Measurements from ENCODE around the gene AURKAIP1.
"Not testable (repeated sequence)": the region's sequence is repeated elsewhere in the genome, so short reads cannot be mapped to it uniquely, and the experiment has no call there.

The AURKAIP1 gene

DNA sequence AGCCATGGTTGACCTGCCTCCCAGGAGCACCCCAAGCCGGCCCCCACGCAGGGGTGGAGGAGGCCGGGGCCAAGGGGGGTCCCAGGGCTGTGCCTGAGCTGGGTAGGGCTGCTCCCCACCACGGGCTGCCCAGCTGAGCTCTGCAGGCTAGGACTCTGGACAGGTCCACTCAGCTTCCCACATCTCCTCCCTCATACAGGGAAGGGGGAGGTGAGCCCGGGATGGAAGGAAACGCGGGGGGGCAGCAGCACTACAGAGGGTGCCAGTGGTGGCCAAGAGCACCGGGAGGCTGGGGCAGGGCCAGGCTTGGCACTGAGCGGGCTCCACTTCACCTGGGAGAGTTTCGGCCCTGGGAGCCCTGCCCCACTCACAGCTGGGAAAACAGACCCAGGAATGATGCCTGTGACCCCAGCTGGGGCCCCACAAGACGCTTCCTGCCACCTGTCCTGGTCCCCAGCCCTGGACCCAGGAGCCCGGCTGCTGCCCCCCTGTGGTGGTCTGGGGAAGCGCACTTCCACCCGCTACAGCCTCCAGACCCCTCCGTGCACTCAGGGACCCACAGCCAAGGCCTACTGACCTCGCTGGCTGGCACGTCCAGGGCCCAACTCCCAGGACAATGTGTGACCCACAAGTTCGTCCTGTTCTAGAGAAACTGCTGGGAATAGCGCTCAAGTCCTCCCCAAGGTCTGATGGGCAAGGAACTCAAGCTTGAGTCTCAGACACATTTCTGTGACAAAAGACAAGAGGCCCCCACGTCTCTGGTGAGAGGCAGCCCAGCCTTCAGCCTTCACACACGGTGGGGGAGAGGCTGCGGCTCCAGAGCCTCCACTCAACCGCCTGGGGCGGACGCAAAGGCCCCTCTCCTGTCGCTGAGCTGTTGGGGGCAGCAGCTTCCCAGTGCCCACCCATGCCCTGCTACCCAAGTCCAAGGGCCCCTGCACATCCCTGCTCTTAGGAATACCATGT lies 3.0 kb downstream of the AURKAIP1 start:
- Histone ChIP-seq H3F3A (ENCODE audit: insufficient read depth, low read length) (peaks cover 13% of the 10 kb centered on the region), H3K4me2 (ENCODE audit: low read depth, low read length) (peak overlapping the region; percentile 18; the same call in 1 of the 2 replicates), H3K9me2 (replicated peaks; ENCODE audit: insufficient read depth, low read length) (no peaks in the 10 kb centered on the region), H3K36me3 (replicated peaks; ENCODE audit: insufficient read depth, low read length) (no peaks in the 10 kb centered on the region), H3K27ac (ENCODE audit: low read length) (no peak overlapping the region), H3K27me3 (replicated peaks; ENCODE audit: insufficient read depth, low read length) (no peaks in the 10 kb centered on the region), H3K4me3 (ENCODE audit: low read length) (no peak overlapping the region), H3K9me3 (replicated peaks; ENCODE audit: insufficient read depth, low read length) (no peaks in the 10 kb centered on the region), H4K20me1 (ENCODE audit: insufficient read depth, low read length) (no peaks in the 10 kb centered on the region), H3K79me2 (ENCODE audit: low read length) (peaks cover 26% of the 10 kb centered on the region), H3K4me1 (ENCODE audit: low read length) (peaks cover 16% of the 10 kb centered on the region), H3K9ac (ENCODE audit: low read length) (no peak overlapping the region), H2AFZ (ENCODE audit: low read length) (no peak overlapping the region)
- TF ChIP-seq EZH2 (optimal IDR thresholded peaks at IDR 0.05; ENCODE audit: low read depth, low read length) (no peak), EZH2phosphoT487 (IDR thresholded peaks at IDR 0.05; ENCODE audit: low read length) (no peak)
- TF ChIP-seq, protein P1, sequence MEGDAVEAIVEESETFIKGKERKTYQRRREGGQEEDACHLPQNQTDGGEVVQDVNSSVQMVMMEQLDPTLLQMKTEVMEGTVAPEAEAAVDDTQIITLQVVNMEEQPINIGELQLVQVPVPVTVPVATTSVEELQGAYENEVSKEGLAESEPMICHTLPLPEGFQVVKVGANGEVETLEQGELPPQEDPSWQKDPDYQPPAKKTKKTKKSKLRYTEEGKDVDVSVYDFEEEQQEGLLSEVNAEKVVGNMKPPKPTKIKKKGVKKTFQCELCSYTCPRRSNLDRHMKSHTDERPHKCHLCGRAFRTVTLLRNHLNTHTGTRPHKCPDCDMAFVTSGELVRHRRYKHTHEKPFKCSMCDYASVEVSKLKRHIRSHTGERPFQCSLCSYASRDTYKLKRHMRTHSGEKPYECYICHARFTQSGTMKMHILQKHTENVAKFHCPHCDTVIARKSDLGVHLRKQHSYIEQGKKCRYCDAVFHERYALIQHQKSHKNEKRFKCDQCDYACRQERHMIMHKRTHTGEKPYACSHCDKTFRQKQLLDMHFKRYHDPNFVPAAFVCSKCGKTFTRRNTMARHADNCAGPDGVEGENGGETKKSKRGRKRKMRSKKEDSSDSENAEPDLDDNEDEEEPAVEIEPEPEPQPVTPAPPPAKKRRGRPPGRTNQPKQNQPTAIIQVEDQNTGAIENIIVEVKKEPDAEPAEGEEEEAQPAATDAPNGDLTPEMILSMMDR (IDR thresholded peaks at IDR 0.05; ENCODE audit: low read length): peak; percentile 88
- peak; percentile 47 for DNase-seq

DNA sequence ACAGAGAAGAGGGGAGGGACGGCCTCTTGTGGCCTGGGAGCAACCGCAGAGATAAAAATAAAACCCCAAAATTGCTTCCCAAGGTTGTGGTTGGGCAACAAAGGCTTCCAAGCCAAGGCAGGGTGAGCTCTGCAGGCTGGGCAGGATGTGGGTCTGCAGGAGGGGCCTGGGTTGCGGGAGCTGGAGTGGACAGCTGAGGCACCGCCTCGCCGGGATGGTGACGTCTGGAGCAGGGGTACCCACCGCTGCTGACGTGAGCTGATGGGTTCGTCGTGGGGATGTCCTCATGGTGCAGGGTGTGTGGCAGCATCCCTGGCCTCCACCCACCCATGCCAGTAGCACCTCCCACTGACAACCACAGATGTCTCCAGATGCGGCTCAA lies 3.7 kb downstream of the AURKAIP1 start:
- Histone ChIP-seq H3K9me2 (replicated peaks; ENCODE audit: insufficient read depth, low read length) (no peaks in the 10 kb centered on the region), H3K36me3 (replicated peaks; ENCODE audit: insufficient read depth, low read length) (no peaks in the 10 kb centered on the region), H3K4me3 (ENCODE audit: low read length) (no peak overlapping the region), H3K27me3 (replicated peaks; ENCODE audit: insufficient read depth, low read length) (no peaks in the 10 kb centered on the region), H3K4me1 (ENCODE audit: low read length) (peaks cover 16% of the 10 kb centered on the region), H3K27ac (ENCODE audit: low read length) (no peak overlapping the region), H3F3A (ENCODE audit: insufficient read depth, low read length) (peaks cover 6% of the 10 kb centered on the region), H3K9ac (ENCODE audit: low read length) (no peak overlapping the region), H3K9me3 (replicated peaks; ENCODE audit: insufficient read depth, low read length) (no peaks in the 10 kb centered on the region), H3K79me2 (ENCODE audit: low read length) (peaks cover 26% of the 10 kb centered on the region), H3K4me2 (ENCODE audit: low read depth, low read length) (no peak overlapping the region), H4K20me1 (ENCODE audit: insufficient read depth, low read length) (no peaks in the 10 kb centered on the region), H2AFZ (ENCODE audit: low read length) (no peak overlapping the region)
- TF ChIP-seq EZH2 (optimal IDR thresholded peaks at IDR 0.05; ENCODE audit: low read depth, low read length): no peak
- no peak for TF ChIP-seq EZH2phosphoT487 (IDR thresholded peaks at IDR 0.05; ENCODE audit: low read length)
- TF ChIP-seq, protein P1 (IDR thresholded peaks at IDR 0.05; ENCODE audit: low read length): no peak
- DNase-seq: no peak

GRCh38 chr1:1370771-1371300 lies 4.2 kb downstream of the AURKAIP1 start:
- no peaks in the 10 kb centered on the region for H3K9me2 ChIP-seq (replicated peaks; ENCODE audit: insufficient read depth, low read length)
- H3K36me3 ChIP-seq (replicated peaks; ENCODE audit: insufficient read depth, low read length): no peaks in the 10 kb centered on the region
- H3K27ac ChIP-seq (ENCODE audit: low read length): no peak overlapping the region
- H3K4me1 ChIP-seq (ENCODE audit: low read length): peaks cover 12% of the 10 kb centered on the region
- H3F3A ChIP-seq (ENCODE audit: insufficient read depth, low read length): peaks cover 3% of the 10 kb centered on the region; the same call in 1 of the 2 replicates
- H3K79me2 ChIP-seq (ENCODE audit: low read length): peaks cover 26% of the 10 kb centered on the region
- H3K4me2 ChIP-seq (ENCODE audit: low read depth, low read length): no peak overlapping the region
- DNase-seq: no peak
- no peaks in the 10 kb centered on the region for H3K27me3 ChIP-seq (replicated peaks; ENCODE audit: insufficient read depth, low read length)
- H3K4me3 ChIP-seq (ENCODE audit: low read length): no peak overlapping the region
- no peak overlapping the region for H3K9ac ChIP-seq (ENCODE audit: low read length)
- TF ChIP-seq EZH2 (optimal IDR thresholded peaks at IDR 0.05; ENCODE audit: low read depth, low read length) (no peak), EZH2phosphoT487 (IDR thresholded peaks at IDR 0.05; ENCODE audit: low read length) (no peak)
- TF ChIP-seq, protein P1 (IDR thresholded peaks at IDR 0.05; ENCODE audit: low read length): no peak
- no peaks in the 10 kb centered on the region for H4K20me1 ChIP-seq (ENCODE audit: insufficient read depth, low read length)
- H3K9me3 ChIP-seq (replicated peaks; ENCODE audit: insufficient read depth, low read length): no peaks in the 10 kb centered on the region
- no peak overlapping the region for H2AFZ ChIP-seq (ENCODE audit: low read length)

- peaks cover 26% of the 10 kb centered on the region for H3K79me2 ChIP-seq (ENCODE audit: low read length)
- not testable (repeated sequence) for H3K9ac ChIP-seq (ENCODE audit: low read length); H2AFZ ChIP-seq (ENCODE audit: low read length); H3K9me2 ChIP-seq (replicated peaks; ENCODE audit: insufficient read depth, low read length); DNase-seq; H3K9me3 ChIP-seq (replicated peaks; ENCODE audit: insufficient read depth, low read length); H4K20me1 ChIP-seq (ENCODE audit: insufficient read depth, low read length); H3K36me3 ChIP-seq (replicated peaks; ENCODE audit: insufficient read depth, low read length); H3F3A ChIP-seq (ENCODE audit: insufficient read depth, low read length); H3K27ac ChIP-seq (ENCODE audit: low read length); H3K4me2 ChIP-seq (ENCODE audit: low read depth, low read length); H3K27me3 ChIP-seq (replicated peaks; ENCODE audit: insufficient read depth, low read length); H3K4me3 ChIP-seq (ENCODE audit: low read length)
- peaks cover 12% of the 10 kb centered on the region for H3K4me1 ChIP-seq (ENCODE audit: low read length)
These were observed 4.9 kb downstream of the AURKAIP1 start for GRCh38 chr1:1370094-1370493.
